Activated CD4-positive, alpha-beta T cell treated with anti-CD3 and anti-CD28 coated beads, Interleukin-2, amount 10 ng/mL, durations not matched to agents 7 days and 5 days (primary cell): Measurements from ENCODE around the gene SLC44A1. TPM values are rescaled to one million over a fixed set of nuclear protein-coding genes. Genes with fewer than 3 reads are reported as not detected.

Experiments
- CTCF ChIA-PET: fragments of 350-600 bp; sonication (Branson Sonifier 250); formaldehyde crosslinking; loops from one replicate; lab custom pipeline; 2021; ENCODE audit warnings: antibody characterized with exemption; lab: Charles Lee
- POLR2A ChIA-PET: fragments of 350-600 bp; sonication (Branson Sonifier 250); formaldehyde crosslinking; loops from one replicate; lab custom pipeline; 2021; ENCODE audit warnings: antibody characterized with exemption; lab: Charles Lee
- DNase-seq: peaks from one replicate; pipeline ENCODE4 v3.0.0-alpha.2; 2020
- H3K27ac Mint-ChIP-seq: one replicate; pipeline ENCODE4 v1.8.0; 2021; ENCODE audit warnings: mild to moderate bottlenecking, moderate library complexity, mixed read lengths
- H3K27me3 Mint-ChIP-seq: one replicate; pipeline ENCODE4 v1.8.0; 2021; ENCODE audit warnings: mixed read lengths
- H3K36me3 Mint-ChIP-seq: one replicate; pipeline ENCODE4 v1.8.0; 2021; ENCODE audit warnings: low read depth, mixed read lengths
- H3K4me1 Mint-ChIP-seq: one replicate; pipeline ENCODE4 v1.8.0; 2021; ENCODE audit warnings: mixed read lengths
- H3K4me3 Mint-ChIP-seq: one replicate; pipeline ENCODE4 v1.8.0; 2021; ENCODE audit warnings: mild to moderate bottlenecking, moderate library complexity, mixed read lengths
- H3K9me3 Mint-ChIP-seq: one replicate; pipeline ENCODE4 v1.8.0; 2021; ENCODE audit warnings: mixed read lengths
- total RNA-seq, 2 experiments: library from RNA; stranded (reverse); gene quantifications; one replicate each; pipeline ENCODE4 v1.2.3, GENCODE V29; 2021

The SLC44A1 gene
- total RNA-seq, 2 experiments from 2014 or later = 19.6 to 21.8 TPM

- Mint-ChIP-seq H3K27me3 (no peaks in the 10 kb centered on the region), H3K27ac (no peak overlapping the region), H3K36me3 (no peaks in the 10 kb centered on the region), H3K9me3 (no peaks in the 10 kb centered on the region), H3K4me1 (no peaks in the 10 kb centered on the region), H3K4me3 (no peak overlapping the region)
- CTCF ChIA-PET = interaction anchor here (0.6 to 1.6 kb wide), 3 partner anchors 20 to 429 kb away, joined by 3 to 4 read pairs (median 3); no protein-coding TSS in a partner anchor
- no peak for DNase-seq
- POLR2A ChIA-PET = no interaction called here
Measured at GRCh38 chr9:105281926-105282325, 37.5 kb downstream of the SLC44A1 start.

- ChIA-PET POLR2A (no interaction called here), CTCF (interaction anchor here (0.8 kb wide), 1 partner anchor 44 kb away, joined by 3 read pairs; no protein-coding TSS in a partner anchor)
- Mint-ChIP-seq H3K9me3 (no peaks in the 10 kb centered on the region), H3K36me3 (no peaks in the 10 kb centered on the region), H3K4me1 (no peaks in the 10 kb centered on the region), H3K4me3 (no peak overlapping the region), H3K27me3 (no peaks in the 10 kb centered on the region), H3K27ac (no peak overlapping the region)
- no peak for DNase-seq
Measured at GRCh38 chr9:105282870-105283621, 38.6 kb downstream of the SLC44A1 start.

- H3K27me3 Mint-ChIP-seq = no peaks in the 10 kb centered on the region
- H3K9me3 Mint-ChIP-seq = no peaks in the 10 kb centered on the region
- H3K4me3 Mint-ChIP-seq = no peak overlapping the region
- no peak for DNase-seq
- H3K4me1 Mint-ChIP-seq = no peaks in the 10 kb centered on the region
- no peaks in the 10 kb centered on the region for H3K36me3 Mint-ChIP-seq
- POLR2A ChIA-PET = no interaction called here
- H3K27ac Mint-ChIP-seq = no peak overlapping the region
- CTCF ChIA-PET = interaction anchor here (0.8 kb wide), 1 partner anchor 43 kb away, joined by 3 read pairs; no protein-coding TSS in a partner anchor
Measured at GRCh38 chr9:105283795-105284194, 39.3 kb downstream of the SLC44A1 start.

- ChIA-PET POLR2A (no interaction called here), CTCF (no interaction called here)
- Mint-ChIP-seq H3K4me1 (no peaks in the 10 kb centered on the region), H3K9me3 (no peaks in the 10 kb centered on the region), H3K4me3 (no peak overlapping the region), H3K36me3 (no peaks in the 10 kb centered on the region), H3K27me3 (no peaks in the 10 kb centered on the region), H3K27ac (no peak overlapping the region)
- DNase-seq = no peak
Measured at GRCh38 chr9:105284463-105284862, 40.0 kb downstream of the SLC44A1 start.

GRCh38 chr9:105286098-105286497 lies 41.6 kb downstream of the SLC44A1 start:
- Mint-ChIP-seq H3K9me3 (no peaks in the 10 kb centered on the region), H3K4me3 (no peak overlapping the region), H3K36me3 (no peaks in the 10 kb centered on the region), H3K27me3 (no peaks in the 10 kb centered on the region), H3K27ac (no peak overlapping the region), H3K4me1 (no peaks in the 10 kb centered on the region)
- CTCF ChIA-PET = interaction anchor here (0.9 kb wide), 1 partner anchor 87 kb away, joined by 3 read pairs; no protein-coding TSS in a partner anchor
- DNase-seq = no peak
- POLR2A ChIA-PET = no interaction called here

- Mint-ChIP-seq H3K36me3 (no peaks in the 10 kb centered on the region), H3K4me3 (no peak overlapping the region), H3K9me3 (no peaks in the 10 kb centered on the region), H3K27me3 (no peaks in the 10 kb centered on the region), H3K4me1 (peaks cover 5% of the 10 kb centered on the region), H3K27ac (no peak overlapping the region)
- DNase-seq = no peak
- POLR2A ChIA-PET = no interaction called here
- CTCF ChIA-PET = no interaction called here
Measured at GRCh38 chr9:105289305-105289704, 44.9 kb downstream of the SLC44A1 start.

- ChIA-PET POLR2A (no interaction called here), CTCF (no interaction called here)
- H3K27me3 Mint-ChIP-seq = no peaks in the 10 kb centered on the region
- no peaks in the 10 kb centered on the region for H3K9me3 Mint-ChIP-seq
- H3K4me1 Mint-ChIP-seq = peaks cover 14% of the 10 kb centered on the region
- no peak overlapping the region for H3K27ac Mint-ChIP-seq
- no peaks in the 10 kb centered on the region for H3K36me3 Mint-ChIP-seq
- no peak overlapping the region for H3K4me3 Mint-ChIP-seq
- no peak for DNase-seq
Measured at GRCh38 chr9:105290418-105290817, 46.0 kb downstream of the SLC44A1 start.

- Mint-ChIP-seq H3K27ac (no peak overlapping the region), H3K4me3 (no peak overlapping the region), H3K36me3 (no peaks in the 10 kb centered on the region), H3K27me3 (no peaks in the 10 kb centered on the region), H3K4me1 (peaks cover 14% of the 10 kb centered on the region), H3K9me3 (no peaks in the 10 kb centered on the region)
- POLR2A ChIA-PET = no interaction called here
- no peak for DNase-seq
- CTCF ChIA-PET = no interaction called here
Measured at GRCh38 chr9:105290954-105291353, 46.5 kb downstream of the SLC44A1 start.

GRCh38 chr9:105291422-105291859 lies 47.0 kb downstream of the SLC44A1 start:
- peaks cover 14% of the 10 kb centered on the region for H3K4me1 Mint-ChIP-seq
- no peak for DNase-seq
- no peak overlapping the region for H3K27ac Mint-ChIP-seq
- no peaks in the 10 kb centered on the region for H3K9me3 Mint-ChIP-seq
- H3K27me3 Mint-ChIP-seq = no peaks in the 10 kb centered on the region
- H3K36me3 Mint-ChIP-seq = no peaks in the 10 kb centered on the region
- no peak overlapping the region for H3K4me3 Mint-ChIP-seq
- CTCF ChIA-PET = no interaction called here
- POLR2A ChIA-PET = no interaction called here

- Mint-ChIP-seq H3K4me3 (no peak overlapping the region), H3K27me3 (no peaks in the 10 kb centered on the region), H3K27ac (no peak overlapping the region), H3K4me1 (peaks cover 14% of the 10 kb centered on the region), H3K9me3 (no peaks in the 10 kb centered on the region), H3K36me3 (no peaks in the 10 kb centered on the region)
- ChIA-PET CTCF (no interaction called here), POLR2A (no interaction called here)
- no peak for DNase-seq
Measured at GRCh38 chr9:105291938-105292337, 47.5 kb downstream of the SLC44A1 start.

- ChIA-PET POLR2A (no interaction called here), CTCF (no interaction called here)
Measured at GRCh38 chr9:105293408-105293807, 49.0 kb downstream of the SLC44A1 start.

GRCh38 chr9:105295201-105295550 lies 50.7 kb downstream of the SLC44A1 start:
- Mint-ChIP-seq H3K36me3 (peaks cover 5% of the 10 kb centered on the region), H3K4me3 (no peak overlapping the region), H3K27me3 (no peaks in the 10 kb centered on the region), H3K4me1 (peaks cover 16% of the 10 kb centered on the region), H3K9me3 (no peaks in the 10 kb centered on the region), H3K27ac (no peak overlapping the region)
- ChIA-PET CTCF (no interaction called here), POLR2A (no interaction called here)
- no peak for DNase-seq

More at GRCh38 chr9:105293408-105293807, 49.0 kb downstream of the SLC44A1 start:
- Mint-ChIP-seq H3K27me3 (no peaks in the 10 kb centered on the region), H3K4me3 (no peak overlapping the region), H3K4me1 (peaks cover 14% of the 10 kb centered on the region), H3K27ac (no peak overlapping the region), H3K36me3 (no peaks in the 10 kb centered on the region), H3K9me3 (no peaks in the 10 kb centered on the region)
- DNase-seq = no peak

GRCh38 chr9:105295986-105296385 lies 51.5 kb downstream of the SLC44A1 start:
- peaks cover 18% of the 10 kb centered on the region for H3K4me1 Mint-ChIP-seq
- no peaks in the 10 kb centered on the region for H3K27me3 Mint-ChIP-seq
- POLR2A ChIA-PET = no interaction called here
- no peak for DNase-seq
- CTCF ChIA-PET = no interaction called here
- no peaks in the 10 kb centered on the region for H3K9me3 Mint-ChIP-seq
- peaks cover 8% of the 10 kb centered on the region for H3K36me3 Mint-ChIP-seq
- no peak overlapping the region for H3K4me3 Mint-ChIP-seq
- no peak overlapping the region for H3K27ac Mint-ChIP-seq

- Mint-ChIP-seq H3K36me3 (peaks cover 8% of the 10 kb centered on the region), H3K27ac (no peak overlapping the region), H3K9me3 (no peaks in the 10 kb centered on the region), H3K27me3 (no peaks in the 10 kb centered on the region), H3K4me1 (peaks cover 18% of the 10 kb centered on the region), H3K4me3 (no peak overlapping the region)
- no peak for DNase-seq
- POLR2A ChIA-PET = no interaction called here
- CTCF ChIA-PET = no interaction called here
Measured at GRCh38 chr9:105296445-105296844, 52.0 kb downstream of the SLC44A1 start.
